SK-N-SH (cell line): ENCODE results near the gene KRTAP5-3. TPM values are rescaled to one million over a fixed set of nuclear protein-coding genes. Genes with fewer than 3 reads are reported as not detected.

ENCODE experiments used
- CTCF ChIA-PET: fragments of 300-600, 350-600 bp; formaldehyde crosslinking; extraction: SDS; loops from one replicate; lab custom pipeline; 2021; lab: Yijun Ruan, JAX
- POLR2A ChIA-PET: fragments of 350-600 bp; sonication (Branson Sonifier 250); formaldehyde crosslinking; extraction: SDS; loops from one replicate; lab custom pipeline; 2020; ENCODE audit warnings: antibody characterized with exemption, inconsistent platforms; lab: Yijun Ruan, JAX
- DNase-seq: peaks from one replicate; pipeline ENCODE4 v3.0.0; 2012
- H2AFZ ChIP-seq: fragments of 200-600 bp; sonication (generic); 2 replicates; pipeline ENCODE4 v1.8.1; 2016; ENCODE audit warnings: antibody characterized with exemption, mild to moderate bottlenecking, low read depth
- H3F3A ChIP-seq: fragments of 200-600 bp; sonication (generic); replicated peaks from 2 replicates; pipeline ENCODE3; 2016; ENCODE audit warnings: antibody characterized with exemption, mild to moderate bottlenecking; ENCODE audit not compliant: insufficient read depth
- H3K27ac ChIP-seq, 2 experiments: fragments of 200-500 bp in 1 of 2; fragments of 200-600 bp in 1 of 2; sonication (Bioruptor generic) in 1 of 2; sonication (generic), shearing (Covaris generic) in 1 of 2; 2 replicates each; pipeline versions ENCODE4 v1.5.1 to v1.6.1; 2014 to 2016; ENCODE audit warnings: low read depth in 2 of 2, inconsistent platforms in 1 of 2, low read length in 1 of 2, mild to moderate bottlenecking in 1 of 2, mixed read lengths in 1 of 2
- H3K27me3 ChIP-seq: fragments of 200-600 bp; sonication (generic), shearing (Covaris generic); 2 replicates; pipeline ENCODE4 v1.6.1; 2016; ENCODE audit warnings: mixed run types; ENCODE audit not compliant: insufficient read depth
- H3K36me3 ChIP-seq, 2 experiments: fragments of 200-500 bp in 1 of 2; fragments of 200-600 bp in 1 of 2; sonication (Bioruptor generic) in 1 of 2; sonication (generic) in 1 of 2; replicated peaks in 1 of 2; 2 replicates each; pipeline versions ENCODE3 to v1.5.1; 2014 to 2016; ENCODE audit warnings: low read length in 1 of 2, mild to moderate bottlenecking in 1 of 2; ENCODE audit not compliant: insufficient read depth in 2 of 2, control insufficient read depth in 1 of 2
- H3K4me1 ChIP-seq, 2 experiments: fragments of 200-500 bp in 1 of 2; fragments of 200-600 bp in 1 of 2; sonication (Bioruptor generic) in 1 of 2; sonication (generic), shearing (Covaris generic) in 1 of 2; 2 replicates each; pipeline versions ENCODE4 v1.5.1 to v1.6.1; 2014 to 2016; ENCODE audit warnings: low read depth in 1 of 2, low read length in 1 of 2, mixed run types in 1 of 2; ENCODE audit not compliant: insufficient read depth in 2 of 2, control insufficient read depth in 1 of 2
- H3K4me2 ChIP-seq: fragments of 200-600 bp; sonication (generic), shearing (Covaris generic); 2 replicates; pipeline ENCODE4 v1.6.1; 2017; ENCODE audit warnings: mixed run types
- H3K4me3 ChIP-seq, 2 experiments: fragments of 200-500 bp in 1 of 2; fragments of 200-600 bp in 1 of 2; sonication (Bioruptor generic) in 1 of 2; sonication (generic), shearing (Covaris generic) in 1 of 2; 2 replicates each; pipeline versions ENCODE4 v1.5.1 to v1.8.1; 2014 to 2016; ENCODE audit warnings: low read depth in 2 of 2, inconsistent platforms in 1 of 2, low read length in 1 of 2, mild to moderate bottlenecking in 1 of 2, mixed read lengths in 1 of 2, moderate library complexity in 1 of 2
- H3K79me2 ChIP-seq: fragments of 200-600 bp; sonication (generic); 2 replicates; pipeline ENCODE4 v1.8.1; 2017; ENCODE audit warnings: mild to moderate bottlenecking; ENCODE audit not compliant: insufficient read depth
- H3K9ac ChIP-seq: fragments of 200-600 bp; sonication (generic); 2 replicates; pipeline ENCODE4 v1.6.1; 2017; ENCODE audit warnings: mixed run types
- H3K9me2 ChIP-seq: fragments of 200-600 bp; sonication (generic); 2 replicates; pipeline ENCODE4 v1.6.1; 2017; ENCODE audit warnings: mixed run types
- H3K9me3 ChIP-seq: fragments of 200-600 bp; sonication (generic); 2 replicates; pipeline ENCODE4 v1.6.1; 2017; ENCODE audit warnings: mixed run types, mild to moderate bottlenecking, moderate library complexity
- H4K20me1 ChIP-seq: fragments of 200-600 bp; sonication (generic); 2 replicates; pipeline ENCODE4 v1.6.1; 2017; ENCODE audit warnings: mild to moderate bottlenecking, mixed run types; ENCODE audit not compliant: insufficient read depth
- ELF1 ChIP-seq: IDR thresholded peaks from 2 replicates; pipeline ENCODE4 v1.4.0; 2012
- EP300 ChIP-seq, 2 experiments: IDR thresholded peaks; 2 replicates each; pipeline versions ENCODE4 v1.4.0 to v1.6.1; 2012; ENCODE audit warnings: borderline replicate concordance in 1 of 2, low read depth in 1 of 2, low read length in 1 of 2
- FOSL2 ChIP-seq: IDR thresholded peaks from 2 replicates; pipeline ENCODE4 v1.4.0; 2012; ENCODE audit warnings: low read depth, mild to moderate bottlenecking, moderate library complexity, borderline replicate concordance
- FOXJ3 ChIP-seq: sonication (generic); formaldehyde crosslinking; IDR thresholded peaks from 2 replicates; pipeline ENCODE4 v1.5.1; 2020; ENCODE audit warnings: mild to moderate bottlenecking, missing genetic modification reagents
- GATA2 ChIP-seq: sonication (generic); formaldehyde crosslinking; IDR thresholded peaks from 2 replicates; pipeline ENCODE4 v1.5.0; 2020; ENCODE audit warnings: mild to moderate bottlenecking, missing genetic modification reagents
- MEF2A ChIP-seq: IDR thresholded peaks from 2 replicates; pipeline ENCODE4 v1.4.0; 2012; ENCODE audit warnings: low read depth, borderline replicate concordance
- PBX3 ChIP-seq: IDR thresholded peaks from 2 replicates; pipeline ENCODE4; 2012
- POLR2AphosphoS5 ChIP-seq: IDR thresholded peaks from 2 replicates; pipeline ENCODE4 v1.6.1; 2012; ENCODE audit warnings: low read depth, low read length
- RCOR1 ChIP-seq: fragments of 150-350 bp; IDR thresholded peaks from 2 replicates; pipeline ENCODE4 v1.6.1; 2017; ENCODE audit warnings: antibody characterized with exemption, low read length
- RFX5 ChIP-seq: IDR thresholded peaks from 2 replicates; pipeline ENCODE4 v1.6.1; 2012; ENCODE audit warnings: mild to moderate bottlenecking, improper control_type of control experiment, low read length
- RXRA ChIP-seq: IDR thresholded peaks from 2 replicates; pipeline ENCODE4 v1.4.0; 2012; ENCODE audit warnings: low read depth, mild to moderate bottlenecking, borderline replicate concordance
- SIN3A ChIP-seq: IDR thresholded peaks from 2 replicates; pipeline ENCODE4 v1.6.1; 2012; ENCODE audit warnings: low read depth, mild to moderate bottlenecking, low read length, moderate library complexity, borderline replicate concordance
- SMC3 ChIP-seq: IDR thresholded peaks from 2 replicates; pipeline ENCODE4 v1.6.1; 2012; ENCODE audit warnings: low read depth, low read length, improper control_type of control experiment
- TEAD4 ChIP-seq: IDR thresholded peaks from 2 replicates; pipeline ENCODE4 v1.4.0; 2012; ENCODE audit warnings: mild to moderate bottlenecking, borderline replicate concordance; ENCODE audit not compliant: insufficient read depth
- USF2 ChIP-seq: fragments of 150-350 bp; IDR thresholded peaks from 2 replicates; pipeline ENCODE4 v1.6.1; 2017; ENCODE audit warnings: antibody characterized with exemption, low read length, low read depth, borderline replicate concordance
- WGBS: methylation state at CpG from one replicate; pipeline ENCODE4 v1.1.6; 2017; ENCODE audit warnings: low lambda C conversion rate; 5-methylcytosine and 5-hydroxymethylcytosine counted together
- polyA plus RNA-seq, 3 experiments: library from polyadenylated mRNA; depleted of rRNA; stranded (reverse); fragments of >200 nt; gene quantifications; 2 replicates each; pipeline ENCODE4 v1.2.3, GENCODE V29; 2012

KRTAP5-3 gene
- polyA plus RNA-seq, 1 of the 3 experiments (the other 2 are of a cell fraction), result not detected

DNA sequence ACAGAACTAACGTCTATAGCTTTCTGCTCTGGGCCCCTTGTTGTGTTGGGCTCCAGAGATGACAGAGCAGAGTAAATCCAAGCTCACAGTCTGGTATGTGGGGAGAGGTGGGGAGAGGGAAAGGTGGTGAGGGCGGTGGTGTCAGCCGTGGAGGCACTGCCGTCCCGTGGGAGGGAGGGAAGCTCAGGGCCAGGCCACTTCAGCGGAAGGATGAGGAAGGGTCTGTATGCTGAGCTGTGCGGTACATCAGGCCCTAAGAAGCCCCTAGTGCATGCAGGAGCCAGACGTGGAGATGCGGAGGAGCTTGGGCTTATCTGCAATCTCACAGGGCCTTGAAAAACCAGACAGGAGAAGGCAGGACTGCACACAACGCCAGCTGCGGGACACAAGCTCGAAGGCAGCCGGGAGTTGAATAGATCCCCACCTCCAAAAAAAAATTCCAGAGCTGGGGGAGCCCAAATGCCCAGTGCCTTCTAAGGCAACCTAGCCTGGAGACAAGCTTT, 22.9 kb upstream of the KRTAP5-3 start:
- Histone ChIP-seq H4K20me1 (no peaks in the 10 kb centered on the region), H3K27me3 (peaks cover 19% of the 10 kb centered on the region; the same call in 1 of the 2 replicates), H3K9me2 (no peaks in the 10 kb centered on the region), H2AFZ (no peak overlapping the region), H3F3A (no peaks in the 10 kb centered on the region), H3K9ac (no peak overlapping the region), H3K4me3 (no peak overlapping the region), H3K9me3 (no peaks in the 10 kb centered on the region), H3K36me3 (no peaks in the 10 kb centered on the region), H3K4me1 (peaks cover 0 to 11% of the 10 kb centered on the region in 2 experiments; a peak in 1 of 4 replicates), H3K4me2 (no peak overlapping the region), H3K79me2 (no peaks in the 10 kb centered on the region), H3K27ac (no peak overlapping the region)
- 44% methylated on average over 12 of the region's 13 CpGs for WGBS
- ChIA-PET POLR2A (interaction anchor here (0.6 to 1.7 kb wide), 3 partner anchors 9 to 42 kb away, joined by 3 to 7 read pairs (median 3); no protein-coding TSS in a partner anchor), CTCF (interaction anchor here (0.8 to 4.7 kb wide), 10 partner anchors 9 to 520 kb away, joined by 3 to 45 read pairs (median 10); partner anchors contain the start of genes KRTAP5-2 and KRTAP5-3)
- TF ChIP-seq RFX5, result no peak
- peak; percentile 49 for TF ChIP-seq GATA2 (CRISPR knock-in tag)
- TF ChIP-seq FOSL2, result no peak
- no peak for TF ChIP-seq SIN3A
- TF ChIP-seq, all 33 proteins: peak for 1
- DNase-seq, result no peak

DNA sequence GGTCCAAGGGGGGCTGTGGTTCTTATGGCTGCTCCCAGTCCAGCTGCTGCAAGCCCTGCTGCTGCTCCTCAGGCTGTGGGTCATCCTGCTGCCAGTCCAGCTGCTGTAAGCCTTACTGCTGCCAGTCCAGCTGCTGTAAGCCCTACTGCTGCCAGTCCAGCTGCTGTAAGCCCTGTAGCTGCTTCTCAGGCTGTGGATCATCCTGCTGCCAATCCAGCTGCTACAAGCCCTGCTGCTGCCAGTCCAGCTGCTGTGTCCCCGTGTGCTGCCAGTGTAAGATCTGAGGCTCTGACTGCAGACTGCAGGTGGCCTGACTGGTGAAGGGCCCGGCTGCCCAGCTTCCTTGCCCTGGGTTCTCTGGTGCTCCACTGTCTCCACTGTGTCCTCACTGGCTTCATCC, 22.0 kb upstream of the KRTAP5-3 start:
- no peak overlapping the region for H3K4me3 ChIP-seq
- WGBS, result no CpG with 5 or more reads among the region's 2 CpGs
- H3K27me3 ChIP-seq, result peaks cover 19% of the 10 kb centered on the region; the same call in 1 of the 2 replicates
- H4K20me1 ChIP-seq, result no peaks in the 10 kb centered on the region
- H3K9me2 ChIP-seq, result no peaks in the 10 kb centered on the region
- H3K36me3 ChIP-seq, result no peaks in the 10 kb centered on the region
- ChIA-PET POLR2A (interaction anchor here (0.6 to 1.7 kb wide), 3 partner anchors 9 to 41 kb away, joined by 3 to 7 read pairs (median 3); no protein-coding TSS in a partner anchor), CTCF (interaction anchor here (1.3 to 4.7 kb wide), 8 partner anchors 9 to 521 kb away, joined by 4 to 45 read pairs (median 10); partner anchors contain the start of genes KRTAP5-2 and KRTAP5-3)
- H3K9me3 ChIP-seq, result no peaks in the 10 kb centered on the region
- no peak overlapping the region for H2AFZ ChIP-seq
- no peak overlapping the region for H3K27ac ChIP-seq
- TF ChIP-seq PBX3 (no peak), POLR2AphosphoS5 (no peak), RXRA (no peak), FOXJ3 (CRISPR knock-in tag) (no peak), TEAD4 (no peak), MEF2A (no peak), SIN3A (no peak), EP300 (IDR thresholded peaks at IDR 0.05; ENCODE audit: borderline replicate concordance in 1 of 2, low read depth in 1 of 2, low read length in 1 of 2) (no peak), ELF1 (no peak), RCOR1 (no peak), USF2 (no peak), GATA2 (CRISPR knock-in tag) (no peak), SMC3 (no peak)
- H3F3A ChIP-seq, result no peaks in the 10 kb centered on the region
- no peak overlapping the region for H3K4me2 ChIP-seq
- H3K79me2 ChIP-seq, result no peaks in the 10 kb centered on the region
- peaks cover 0 to 11% of the 10 kb centered on the region in 2 experiments; a peak in 1 of 4 replicates for H3K4me1 ChIP-seq
- DNase-seq, result no peak
- no peak overlapping the region for H3K9ac ChIP-seq
